HG02973 (cell line): ENCODE data around the gene GPSM1.
A peak's percentile ranks its signal among the peaks of the same experiment; 100 is the strongest.

Source experiments
- ATAC-seq: cut with Tn5 transposase; IDR thresholded peaks from one replicate; pipeline ENCODE4 v1.9.1; 2021; ENCODE audit warnings: moderate library complexity; ENCODE audit not compliant: unreplicated experiment

GPSM1 gene

GRCh38 chr9:136358888-136359287, 31.5 kb downstream of the GPSM1 start:
- ATAC-seq: no peak

GRCh38 chr9:136359774-136360718, 32.7 kb downstream of the GPSM1 start:
- ATAC-seq: no peak

GRCh38 chr9:136361047-136361753, 33.9 kb downstream of the GPSM1 start:
- ATAC-seq: no peak

- ATAC-seq: no peak
Measured at GRCh38 chr9:136361754-136362449, 34.6 kb downstream of the GPSM1 start.

GRCh38 chr9:136362450-136362784, 35.1 kb downstream of the GPSM1 start:
- no peak for ATAC-seq

- ATAC-seq: peak; percentile 59
Measured at GRCh38 chr9:136363106-136363948, 36.0 kb downstream of the GPSM1 start, which contains the start of gene DNLZ. TSS of gene DNLZ (minus strand) at chr9:136363744. CDS start at chr9:136363714, 30 bp downstream.

- peak; percentile 2 for ATAC-seq
Measured at GRCh38 chr9:136363949-136364748, 36.8 kb downstream of the GPSM1 start.

- ATAC-seq: no peak
Measured at GRCh38 chr9:136364942-136365774, 37.8 kb downstream of the GPSM1 start.

GRCh38 chr9:136365775-136366222, 38.5 kb downstream of the GPSM1 start:
- ATAC-seq: no peak

GRCh38 chr9:136366826-136367225, 39.5 kb downstream of the GPSM1 start:
- no peak for ATAC-seq

- ATAC-seq: no peak
Measured at GRCh38 chr9:136367296-136368145, 40.2 kb downstream of the GPSM1 start.

GRCh38 chr9:136368190-136368589, 40.9 kb downstream of the GPSM1 start:
- ATAC-seq: no peak

GRCh38 chr9:136370037-136370436, 42.7 kb downstream of the GPSM1 start:
- no peak for ATAC-seq

GRCh38 chr9:136370687-136371532, 43.6 kb downstream of the GPSM1 start:
- no peak for ATAC-seq

GRCh38 chr9:136371533-136371880, 44.2 kb downstream of the GPSM1 start:
- no peak for ATAC-seq

GRCh38 chr9:136372006-136372405, 44.7 kb downstream of the GPSM1 start:
- ATAC-seq: no peak
